ENCODE results near the gene CRABP2.

The CRABP2 gene

DNA sequence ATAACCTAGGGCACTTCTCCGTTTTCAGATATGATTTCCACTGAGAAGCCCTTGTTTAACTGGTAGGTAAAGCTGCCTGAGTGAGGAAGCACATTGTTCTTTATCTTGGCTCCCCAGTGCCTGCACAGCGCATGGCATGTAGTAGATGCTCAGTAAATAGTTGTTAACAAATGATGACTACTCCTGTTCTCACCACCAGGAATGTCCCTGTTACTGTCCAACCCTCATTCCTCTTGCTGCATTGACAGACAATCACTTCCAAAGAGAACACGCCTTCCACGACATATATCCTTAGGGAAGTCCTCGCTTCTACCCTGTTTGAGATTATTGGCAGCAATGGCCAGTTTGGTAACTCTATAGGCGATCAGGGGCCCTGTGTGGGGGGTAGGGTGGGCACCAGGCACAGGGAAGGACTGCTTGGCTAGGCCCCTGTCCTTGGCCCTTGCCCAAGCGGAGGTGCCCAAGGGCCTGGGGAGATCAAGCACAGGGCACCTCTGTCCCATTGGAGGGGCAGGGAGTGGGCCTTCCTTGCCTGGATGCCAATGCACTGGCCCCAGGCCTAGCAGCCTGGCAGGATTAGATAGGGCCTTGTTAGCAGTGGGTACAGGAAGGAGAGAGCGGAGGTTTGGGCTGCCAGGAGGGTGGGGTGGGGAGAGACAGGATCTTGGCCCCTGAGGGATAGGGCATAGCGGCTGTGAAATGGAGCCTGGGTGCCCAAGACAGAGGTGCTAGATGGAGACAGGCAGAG is 38.3 kb downstream of the CRABP2 start:
- no peak for DNase-seq

DNA sequence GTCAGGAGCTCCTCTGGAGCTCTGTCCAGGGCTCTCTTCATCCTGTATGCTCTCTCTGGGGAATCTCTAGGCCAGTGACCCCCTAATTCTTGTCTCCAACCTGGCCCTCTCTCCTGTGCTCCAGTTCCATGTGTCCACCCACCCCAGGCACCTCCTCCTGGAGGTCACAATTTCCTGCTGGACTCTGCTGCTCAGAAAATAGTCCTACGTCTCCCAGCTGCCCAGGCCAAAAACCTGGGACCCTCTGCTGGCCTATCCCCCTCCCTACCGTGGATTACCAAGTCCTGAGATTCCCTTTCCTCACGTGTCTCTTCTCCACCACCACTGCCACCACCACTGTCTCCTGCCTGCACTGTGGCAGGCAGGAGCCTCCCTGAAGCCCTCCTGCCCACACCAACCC is 39.8 kb downstream of the CRABP2 start:
- DNase-seq, result no peak

GRCh38 chr1:156664767-156665411 is 40.5 kb downstream of the CRABP2 start:
- DNase-seq, result no peak

DNA sequence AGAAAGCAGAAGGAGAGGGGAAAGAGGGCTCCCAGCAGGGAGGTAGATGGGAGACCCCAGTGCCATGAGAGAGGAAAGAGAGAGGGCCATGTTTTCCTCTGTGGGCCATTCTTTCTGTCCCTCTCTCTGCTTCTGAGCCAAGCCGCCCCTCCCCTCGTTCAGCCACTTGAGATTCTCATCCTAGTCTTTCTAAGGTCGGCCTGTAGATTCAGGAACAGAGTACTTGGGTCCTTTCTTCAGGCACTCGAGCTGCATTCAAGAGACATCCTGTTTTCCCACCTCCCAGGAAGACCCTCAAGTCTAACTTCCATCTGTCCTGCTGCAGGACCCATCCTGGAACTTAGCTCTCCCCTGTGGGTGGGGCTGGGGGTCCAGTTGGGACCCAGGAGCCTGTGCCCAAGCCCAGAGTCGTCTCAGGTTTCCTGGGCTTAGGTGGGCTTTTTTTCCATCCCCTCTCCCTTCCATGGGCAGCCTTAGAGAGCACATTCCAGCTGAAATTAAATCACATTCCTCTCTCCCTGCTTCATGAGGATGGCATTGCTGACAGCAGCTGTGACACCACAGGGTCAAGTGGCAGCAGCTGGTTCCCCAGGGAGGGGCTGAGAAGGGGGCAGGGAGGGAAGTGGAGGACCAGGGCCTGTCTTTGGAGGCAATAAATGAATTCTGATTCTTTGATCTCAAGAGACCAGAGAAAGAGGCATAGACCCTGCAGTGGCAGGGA is 41.2 kb downstream of the CRABP2 start:
- no peak for DNase-seq

DNA sequence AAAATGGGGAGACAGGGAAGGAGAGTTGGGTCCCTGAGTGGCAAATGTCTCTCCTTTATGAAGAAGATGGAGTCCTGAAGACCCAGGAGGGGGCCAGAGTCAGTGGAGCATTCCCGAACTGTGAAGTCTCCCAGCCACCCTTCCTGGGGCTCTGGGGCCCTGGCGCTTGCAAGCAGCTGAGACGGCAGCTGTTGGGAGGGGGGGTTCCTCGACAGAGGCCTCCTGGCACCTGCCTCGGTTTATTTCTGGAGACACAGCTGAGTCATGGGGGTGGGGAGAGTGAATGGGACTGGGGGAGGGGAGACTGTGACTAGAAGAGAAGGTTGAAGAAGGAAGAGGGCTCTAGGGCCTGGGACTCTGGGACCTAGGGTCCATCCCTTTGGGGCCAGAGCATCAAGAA is 42.2 kb downstream of the CRABP2 start:
- no peak for DNase-seq

- DNase-seq, result no peak
Measured at GRCh38 chr1:156662800-156663055, 42.7 kb downstream of the CRABP2 start.

- no peak for DNase-seq
Measured at GRCh38 chr1:156662005-156662799, 43.2 kb downstream of the CRABP2 start.

- no peak for DNase-seq
Measured at GRCh38 chr1:156660752-156661112, 44.7 kb downstream of the CRABP2 start.

DNA sequence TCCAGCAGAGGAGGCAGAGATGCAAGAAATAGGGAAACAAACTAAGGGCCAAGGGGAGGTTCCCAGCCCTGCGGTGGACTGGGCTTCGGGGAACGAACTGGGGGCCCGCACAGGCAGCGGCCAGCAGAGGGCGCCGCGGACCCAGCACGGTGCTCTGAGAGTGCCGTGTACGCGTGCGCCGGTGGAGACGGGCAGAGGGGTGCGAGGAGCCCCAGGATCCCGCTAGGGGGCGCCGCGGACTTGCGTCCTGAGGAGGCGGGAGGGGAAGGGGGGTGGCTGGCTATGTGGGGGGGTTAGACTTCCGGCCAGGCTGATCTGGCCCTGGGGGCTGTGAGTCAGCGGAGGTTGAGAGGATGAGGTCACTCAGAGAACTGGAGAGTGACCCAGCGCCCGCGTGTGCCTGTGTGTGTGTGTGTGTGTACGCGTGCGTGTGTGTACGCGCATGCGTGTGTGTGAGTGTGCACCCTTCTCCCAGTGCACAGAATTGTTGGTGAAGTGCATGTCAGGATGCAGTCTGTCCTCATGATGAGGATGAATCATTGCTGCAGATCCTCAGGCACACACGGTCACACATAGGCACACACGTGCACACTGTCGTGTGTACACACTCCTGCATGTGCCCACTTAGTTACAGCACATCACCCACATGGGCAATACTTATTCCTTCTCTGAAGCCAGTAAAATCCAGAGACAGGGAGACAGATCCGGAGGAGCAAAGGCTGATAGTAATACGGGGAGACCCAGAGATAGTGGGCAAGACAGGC is 45.2 kb downstream of the CRABP2 start:
- DNase-seq, result peak; percentile 94

GRCh38 chr1:156659661-156659987 is 45.8 kb downstream of the CRABP2 start:
- DNase-seq, result no peak

DNA sequence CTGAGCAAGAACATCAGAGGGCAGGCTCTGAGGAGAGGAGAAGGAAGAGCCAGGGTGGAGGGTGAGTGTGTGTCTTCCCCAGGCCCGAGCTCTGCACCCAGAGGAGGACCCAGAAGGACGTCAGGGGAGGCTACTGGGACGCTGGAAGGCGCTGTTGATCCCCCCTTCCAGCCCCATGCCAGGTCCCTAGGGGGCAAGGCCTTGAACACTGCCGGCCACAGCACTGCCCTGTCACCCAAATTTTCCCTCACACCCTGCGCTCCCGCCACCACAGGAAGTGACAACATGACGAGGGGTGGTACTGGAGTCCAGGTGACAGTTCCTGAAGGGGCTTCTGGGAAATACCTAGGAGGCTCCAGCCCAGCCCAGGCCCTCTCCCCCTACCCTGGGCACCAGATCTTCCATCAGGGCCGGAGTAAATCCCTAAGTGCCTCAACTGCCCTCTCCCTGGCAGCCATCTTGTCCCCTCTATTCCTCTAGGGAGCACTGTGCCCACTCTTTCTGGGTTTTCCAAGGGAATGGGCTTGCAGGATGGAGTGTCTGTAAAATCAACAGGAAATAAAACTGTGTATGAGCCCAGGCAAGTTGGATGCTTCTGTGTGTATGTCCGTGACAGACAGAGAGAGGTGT is 46.3 kb downstream of the CRABP2 start:
- no peak for DNase-seq

DNA sequence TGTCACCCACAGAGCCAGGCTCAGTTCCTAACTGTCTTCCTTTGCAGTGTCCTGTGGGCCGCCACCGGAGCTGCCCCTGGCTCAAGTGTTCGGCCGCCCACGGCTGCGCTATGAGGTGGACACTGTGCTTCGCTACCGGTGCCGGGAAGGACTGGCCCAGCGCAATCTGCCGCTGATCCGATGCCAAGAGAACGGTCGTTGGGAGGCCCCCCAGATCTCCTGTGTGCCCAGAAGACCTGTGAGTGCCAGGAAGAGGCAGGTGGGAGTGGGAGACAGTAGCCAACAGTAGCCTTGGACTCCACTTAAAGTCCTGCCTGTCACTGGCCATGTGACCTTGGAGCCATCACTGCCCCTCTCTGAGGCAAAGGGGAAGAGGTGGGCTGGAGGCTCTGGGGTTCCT is 46.9 kb downstream of the CRABP2 start:
- DNase-seq, result no peak

DNA sequence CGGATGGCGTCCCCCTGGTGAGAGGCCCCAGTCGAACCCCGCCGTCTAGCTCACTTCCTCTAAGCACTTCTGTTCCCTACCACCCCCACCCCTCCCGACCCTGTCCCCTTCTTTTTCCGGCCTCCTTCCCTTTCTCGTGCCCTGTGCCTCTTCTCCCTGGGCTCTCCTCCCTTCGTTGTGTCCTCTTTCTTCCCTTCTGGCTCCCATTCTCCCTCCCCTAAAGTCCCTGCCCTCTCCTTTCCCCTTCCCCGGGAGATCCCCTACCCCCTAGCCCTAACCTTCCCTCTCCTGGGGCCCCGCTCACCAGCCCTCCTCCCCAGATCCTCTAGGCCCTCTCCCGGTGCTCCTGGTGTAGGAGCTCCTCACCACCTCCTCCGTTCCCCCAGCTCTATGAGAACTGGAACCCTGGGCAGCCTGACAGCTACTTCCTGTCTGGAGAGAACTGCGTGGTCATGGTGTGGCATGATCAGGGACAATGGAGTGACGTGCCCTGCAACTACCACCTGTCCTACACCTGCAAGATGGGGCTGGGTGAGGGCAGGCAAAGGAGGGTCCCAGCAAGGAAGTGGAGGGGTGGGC is 47.6 kb downstream of the CRABP2 start:
- peak; percentile 16 for DNase-seq

DNA sequence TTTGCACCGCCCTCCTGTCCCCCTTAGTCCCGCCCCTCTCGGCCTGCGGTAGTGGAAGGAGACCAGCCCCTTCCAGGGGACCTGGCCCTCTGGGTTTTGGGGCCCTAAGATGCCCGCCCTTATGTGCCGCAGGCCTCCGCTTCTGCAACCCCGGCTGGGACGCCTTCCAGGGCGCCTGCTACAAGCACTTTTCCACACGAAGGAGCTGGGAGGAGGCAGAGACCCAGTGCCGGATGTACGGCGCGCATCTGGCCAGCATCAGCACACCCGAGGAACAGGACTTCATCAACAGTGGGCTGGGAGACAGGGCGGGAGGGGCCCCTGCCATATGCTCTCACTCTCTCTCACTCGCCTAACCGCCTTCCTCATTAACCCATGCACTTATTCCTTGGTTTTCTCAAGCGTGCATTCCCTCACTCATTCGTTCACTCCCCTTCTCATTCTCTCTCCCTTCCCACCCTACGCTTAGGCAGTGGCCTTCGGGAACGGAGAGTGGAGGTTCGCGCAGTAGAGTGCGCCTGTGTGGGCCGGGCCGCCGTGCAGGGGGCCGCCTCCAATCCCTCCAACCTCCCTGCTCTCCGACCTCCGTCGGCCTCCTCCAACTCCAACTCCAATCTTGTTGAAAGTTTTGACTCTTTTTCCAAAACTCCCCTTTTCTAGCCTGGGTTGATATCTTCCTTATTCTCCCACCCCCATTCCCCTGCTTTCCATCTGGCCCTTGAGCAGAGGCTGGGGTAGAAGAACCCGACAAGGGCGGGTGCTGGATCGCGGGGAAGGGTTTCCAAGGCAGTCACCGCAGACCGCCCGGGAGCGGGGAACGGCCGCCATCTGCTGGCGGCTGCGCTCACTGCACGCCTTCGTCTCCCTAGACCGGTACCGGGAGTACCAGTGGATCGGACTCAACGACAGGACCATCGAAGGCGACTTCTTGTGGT is 48.3 kb downstream of the CRABP2 start:
- DNase-seq, result no peak

GRCh38 chr1:156655904-156656516 is 49.4 kb downstream of the CRABP2 start:
- no peak for DNase-seq

GRCh38 chr1:156655151-156655903 is 50.1 kb downstream of the CRABP2 start:
- DNase-seq, result no peak

- DNase-seq, result no peak
Measured at GRCh38 chr1:156654700-156655099, 50.7 kb downstream of the CRABP2 start.

GRCh38 chr1:156652992-156653355 is 52.4 kb downstream of the CRABP2 start:
- no peak for DNase-seq

DNA sequence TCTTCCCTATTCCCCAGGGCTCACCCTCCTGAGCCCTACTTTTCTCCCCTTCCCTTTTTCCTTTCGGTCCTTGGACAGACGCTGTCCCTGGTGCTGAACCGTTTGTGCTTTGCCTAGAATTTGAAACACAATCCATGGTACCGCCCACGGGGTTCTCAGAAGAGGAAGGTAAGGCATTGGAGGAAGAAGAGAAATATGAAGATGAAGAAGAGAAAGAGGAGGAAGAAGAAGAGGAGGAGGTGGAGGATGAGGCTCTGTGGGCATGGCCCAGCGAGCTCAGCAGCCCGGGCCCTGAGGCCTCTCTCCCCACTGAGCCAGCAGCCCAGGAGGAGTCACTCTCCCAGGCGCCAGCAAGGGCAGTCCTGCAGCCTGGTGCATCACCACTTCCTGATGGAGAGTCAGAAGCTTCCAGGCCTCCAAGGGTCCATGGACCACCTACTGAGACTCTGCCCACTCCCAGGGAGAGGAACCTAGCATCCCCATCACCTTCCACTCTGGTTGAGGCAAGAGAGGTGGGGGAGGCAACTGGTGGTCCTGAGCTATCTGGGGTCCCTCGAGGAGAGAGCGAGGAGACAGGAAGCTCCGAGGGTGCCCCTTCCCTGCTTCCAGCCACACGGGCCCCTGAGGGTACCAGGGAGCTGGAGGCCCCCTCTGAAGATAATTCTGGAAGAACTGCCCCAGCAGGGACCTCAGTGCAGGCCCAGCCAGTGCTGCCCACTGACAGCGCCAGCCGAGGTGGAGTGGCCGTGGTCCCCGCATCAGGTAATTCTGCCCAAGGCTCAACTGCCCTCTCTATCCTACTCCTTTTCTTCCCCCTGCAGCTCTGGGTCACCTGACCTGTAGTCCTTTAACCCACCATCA is 53.0 kb downstream of the CRABP2 start:
- DNase-seq, result no peak

Data from DMS153 (cell line).